Breast epithelium (tissue), 4 donors: ENCODE measurements around the gene FCRL6. TPM values are rescaled to one million over a fixed set of nuclear protein-coding genes. Genes with fewer than 3 reads are reported as not detected.

Experiments used
- DNase-seq, 2 donors: peaks; one replicate each; pipeline ENCODE4 v3.0.0-alpha.2; 2019; ENCODE audit warnings: low spot score in 2 of 2
- H3K27ac ChIP-seq, 2 donors: fragments of 200-600 bp; sonication (generic) in 1 of 2; one replicate each; pipeline ENCODE4 v1.5.1; 2016 to 2019; ENCODE audit warnings: mild to moderate bottlenecking in 1 of 2
- H3K27me3 ChIP-seq, 2 donors: fragments of 200-600 bp; sonication (generic) in 1 of 2; one replicate each; pipeline versions ENCODE4 v1.5.1 to v1.6.0; 2017 to 2019; ENCODE audit warnings: control low read depth in 1 of 2, mild to moderate bottlenecking in 1 of 2
- H3K36me3 ChIP-seq: fragments of 200-600 bp; one replicate; pipeline ENCODE4 v1.5.1; 2019
- H3K4me1 ChIP-seq, 2 donors: fragments of 200-600 bp; sonication (generic); one replicate each; pipeline ENCODE4 v1.5.1; 2016 to 2019; ENCODE audit warnings: control low read depth in 1 of 2
- H3K4me3 ChIP-seq, 3 donors: fragments of 200-600 bp; sonication (generic); 1 replicate in 2 of 3; 2 replicates in 1 of 3; pipeline ENCODE4 v1.5.1; 2016 to 2019; ENCODE audit warnings: mild to moderate bottlenecking in 3 of 3, moderate library complexity in 2 of 3
- H3K9me3 ChIP-seq, 2 donors: fragments of 200-600 bp; sonication (generic) in 1 of 2; one replicate each; pipeline ENCODE4 v1.5.1; 2016 to 2019; ENCODE audit warnings: control low read depth in 1 of 2
- CTCF ChIP-seq, 3 donors: fragments of 450-650 bp; IDR thresholded peaks; one replicate each; pipeline ENCODE4 v1.5.1; 2016 to 2017; ENCODE audit warnings: antibody characterized with exemption in 3 of 3, mild to moderate bottlenecking in 3 of 3, moderate library complexity in 3 of 3
- POLR2A ChIP-seq: fragments of 450-650 bp; IDR thresholded peaks from one replicate; pipeline ENCODE4 v1.6.1; 2016; ENCODE audit warnings: antibody characterized with exemption, mild to moderate bottlenecking, moderate library complexity
- POLR2AphosphoS5 ChIP-seq, 3 donors: sonication (generic); formaldehyde crosslinking; IDR thresholded peaks; one replicate each; pipeline ENCODE4 v1.6.1; 2017; ENCODE audit warnings: antibody characterized with exemption in 3 of 3
- intact Hi-C: fragments of 100-400 bp; cut with DNase I; formaldehyde crosslinking; loops from one replicate; pipeline ENCODE4 v1.15.1; 2023; ENCODE audit warnings: low total_unique reads
- total RNA-seq, 3 donors: library from RNA; depleted of rRNA; stranded (reverse); fragments of >200 nt; gene quantifications; one replicate each; pipeline ENCODE4 v1.1.0, GENCODE V29; 2016

The FCRL6 gene
- total RNA-seq, 3 donors from 2014 or later = 0.80 to 2.8 (median 0.98) TPM

GRCh38 chr1:159779403-159779851 is 22.7 kb upstream of the FCRL6 start:
- Histone ChIP-seq H3K36me3 (no peaks in the 10 kb centered on the region), H3K4me3 (peak overlapping the region in 1 of 3 donors; percentile 47), H3K9me3 (no peaks in the 10 kb centered on the region), H3K27me3 (no peaks in the 10 kb centered on the region), H3K27ac (peak overlapping the region; percentile 85 to 86), H3K4me1 (peaks cover 0 to 7% of the 10 kb centered on the region in 2 donors)
- intact Hi-C loops = no loop called here
- peak in 1 of 2 donors; percentile 84 for DNase-seq
- TF ChIP-seq POLR2AphosphoS5 (IDR thresholded peaks at IDR 0.05) (peak in 2 of 3 donors; percentile 63 to 69), CTCF (IDR thresholded peaks at IDR 0.05) (no peak)

- Histone ChIP-seq H3K27ac (peak within 1 kb of the TSS; percentile 85 to 86), H3K4me1 (peaks cover 0 to 7% of the 10 kb centered on the region in 2 donors), H3K4me3 (peak within 1 kb of the TSS; percentile 78 to 83 (median 79)), H3K9me3 (no peaks in the 10 kb centered on the region), H3K36me3 (no peaks in the 10 kb centered on the region), H3K27me3 (no peaks in the 10 kb centered on the region)
- peak; percentile 98 to 99 for DNase-seq
- intact Hi-C loops = loop anchor here (10.0 kb wide), 1 partner anchor 104 kb away; no protein-coding TSS in a partner anchor
- TF ChIP-seq POLR2A (peak; percentile 62), CTCF (IDR thresholded peaks at IDR 0.05) (peak; percentile 96 to 99 (median 97)), POLR2AphosphoS5 (IDR thresholded peaks at IDR 0.05) (peak; percentile 77 to 93 (median 91))
Measured at GRCh38 chr1:159780583-159781582, 21.3 kb upstream of the FCRL6 start, which contains the start of gene DUSP23. Gene DUSP23 (plus strand): TSS chr1:159780962. CDS start chr1:159781101, 139 bp downstream.

- Histone ChIP-seq H3K9me3 (no peaks in the 10 kb centered on the region), H3K4me3 (peak overlapping the region in 2 of 3 donors; percentile 78 to 83), H3K4me1 (peaks cover 0 to 7% of the 10 kb centered on the region in 2 donors), H3K27ac (peak overlapping the region; percentile 85 to 86), H3K36me3 (no peaks in the 10 kb centered on the region), H3K27me3 (no peaks in the 10 kb centered on the region)
- DNase-seq = no peak
- TF ChIP-seq POLR2AphosphoS5 (IDR thresholded peaks at IDR 0.05) (no peak), POLR2A (no peak), CTCF (IDR thresholded peaks at IDR 0.05) (no peak)
- intact Hi-C loops = loop anchor here (2.0 to 10.0 kb wide), 2 partner anchors 103 to 315 kb away; no protein-coding TSS in a partner anchor
Measured at GRCh38 chr1:159781992-159782391, 20.2 kb upstream of the FCRL6 start.

- DNase-seq = no peak
- Histone ChIP-seq H3K27me3 (no peaks in the 10 kb centered on the region), H3K4me1 (peaks cover 0 to 7% of the 10 kb centered on the region in 2 donors), H3K36me3 (no peaks in the 10 kb centered on the region), H3K9me3 (no peaks in the 10 kb centered on the region), H3K4me3 (peak overlapping the region in 1 of 3 donors; percentile 78), H3K27ac (peak overlapping the region in 1 of 2 donors; percentile 86)
- TF ChIP-seq POLR2A (no peak), POLR2AphosphoS5 (IDR thresholded peaks at IDR 0.05) (no peak)
- intact Hi-C loops = loop anchor here (2.0 to 10.0 kb wide), 2 partner anchors 101 to 313 kb away; no protein-coding TSS in a partner anchor
Measured at GRCh38 chr1:159783724-159784123, 18.4 kb upstream of the FCRL6 start.

GRCh38 chr1:159786465-159786864 is 15.7 kb upstream of the FCRL6 start:
- H3K4me3 ChIP-seq = no peak overlapping the region
- H3K4me1 ChIP-seq = peaks cover 0 to 7% of the 10 kb centered on the region in 2 donors
- TF ChIP-seq CTCF (IDR thresholded peaks at IDR 0.05) (no peak), POLR2A (no peak), POLR2AphosphoS5 (IDR thresholded peaks at IDR 0.05) (no peak)
- DNase-seq = no peak
- no peaks in the 10 kb centered on the region for H3K9me3 ChIP-seq
- H3K36me3 ChIP-seq = no peaks in the 10 kb centered on the region
- no peak overlapping the region for H3K27ac ChIP-seq
- intact Hi-C loops = loop anchor here (10.0 kb wide), 1 partner anchor 98 kb away; no protein-coding TSS in a partner anchor
- no peaks in the 10 kb centered on the region for H3K27me3 ChIP-seq
